Endothelial cell of umbilical vein (primary cell): ENCODE data around the gene ABAT. TPM values are rescaled to one million over a fixed set of nuclear protein-coding genes. Genes with fewer than 3 reads are reported as not detected.

Experiments
- BruUV-seq: library from RNA; stranded (reverse); fragments of 400-500 nt; replicated peaks from 2 replicates; lab custom pipeline; 2021; lab: Mats Ljungman, UMichigan
- CTCF ChIA-PET: fragments of 300-600, 350-600 bp; sonication (Branson Sonifier 250); formaldehyde crosslinking; loops from one replicate; lab custom pipeline; 2021; ENCODE audit warnings: antibody characterized with exemption, inconsistent platforms; lab: Charles Lee
- POLR2A ChIA-PET: fragments of 300-600, 350-600 bp; sonication (Branson Sonifier 250); formaldehyde crosslinking; loops from one replicate; lab custom pipeline; 2021; ENCODE audit warnings: antibody characterized with exemption, inconsistent platforms; lab: Charles Lee
- DNase-seq: peaks from one replicate; pipeline ENCODE4 v3.0.0-alpha.2; 2011; ENCODE audit warnings: low read depth, low spot score
- FAIRE-seq: peaks from 2 replicates; lab custom pipeline; 2011; peaks lifted over from hg19 to GRCh38; lab: Jason Lieb, UNC
- H2AFZ ChIP-seq: 2 replicates; pipeline ENCODE4 v1.6.0; 2012; ENCODE audit warnings: low read depth, low read length, control low read depth, inconsistent platforms
- H3K27ac ChIP-seq: 2 replicates; pipeline ENCODE4 v1.5.1; 2011; ENCODE audit warnings: low read depth, mild to moderate bottlenecking, control low read depth, low read length, moderate library complexity; ENCODE audit not compliant: insufficient read depth
- H3K27me3 ChIP-seq, 2 experiments: 2 replicates each; pipeline versions ENCODE4 v1.6.0 to v1.6.1; 2011; ENCODE audit warnings: low read length in 2 of 2, mixed read lengths in 1 of 2; ENCODE audit not compliant: control insufficient read depth in 2 of 2, insufficient read depth in 2 of 2
- H3K36me3 ChIP-seq, 2 experiments: 2 replicates in 1 of 2; 3 replicates in 1 of 2; pipeline ENCODE4 v1.5.1; 2011; ENCODE audit warnings: low read length in 2 of 2, mild to moderate bottlenecking in 1 of 2, moderate library complexity in 1 of 2; ENCODE audit not compliant: control insufficient read depth in 2 of 2, insufficient read depth in 2 of 2; ENCODE audit errors: extremely low read depth in 1 of 2
- H3K4me1 ChIP-seq: 3 replicates; pipeline ENCODE4 v1.5.1; 2011; ENCODE audit warnings: mild to moderate bottlenecking, low read length; ENCODE audit not compliant: control insufficient read depth, insufficient read depth; ENCODE audit errors: extremely low read depth
- H3K4me2 ChIP-seq: 2 replicates; pipeline ENCODE4 v1.6.1; 2011; ENCODE audit warnings: low read length, control low read depth, mixed read lengths; ENCODE audit not compliant: insufficient read depth
- H3K4me3 ChIP-seq, 3 experiments: fragments of 200-600 bp in 1 of 3; sonication (generic), shearing (Covaris generic) in 1 of 3; replicated peaks in 1 of 3; 2 replicates each; pipeline ENCODE4 v1.5.1; 2011 to 2016; ENCODE audit warnings: control low read depth in 3 of 3, low read length in 3 of 3, mild to moderate bottlenecking in 2 of 3, inconsistent platforms in 1 of 3, low read depth in 1 of 3, moderate library complexity in 1 of 3; ENCODE audit not compliant: insufficient read depth in 1 of 3
- H3K79me2 ChIP-seq: 2 replicates; pipeline ENCODE4 v1.6.0; 2012; ENCODE audit warnings: low read length, inconsistent platforms; ENCODE audit not compliant: control insufficient read depth, insufficient read depth
- H3K9ac ChIP-seq: replicated peaks from 2 replicates; pipeline ENCODE3; 2011; ENCODE audit warnings: low read length, control low read depth; ENCODE audit not compliant: insufficient read depth; ENCODE audit errors: extremely low read depth
- H3K9me1 ChIP-seq: replicated peaks from 3 replicates; pipeline ENCODE4 v1.6.0; 2011; ENCODE audit warnings: mild to moderate bottlenecking, low read length; ENCODE audit not compliant: control insufficient read depth, insufficient read depth; ENCODE audit errors: extremely low read depth
- H3K9me3 ChIP-seq: replicated peaks from 2 replicates; pipeline ENCODE4 v1.5.1; 2012; ENCODE audit warnings: low read length, inconsistent platforms; ENCODE audit not compliant: control insufficient read depth, insufficient read depth
- H4K20me1 ChIP-seq: replicated peaks from 2 replicates; pipeline ENCODE3; 2011; ENCODE audit warnings: mild to moderate bottlenecking, low read length; ENCODE audit not compliant: control insufficient read depth, insufficient read depth; ENCODE audit errors: extremely low read depth
- CTCF ChIP-seq, 2 donors: IDR thresholded peaks; 1 replicate in 1 of 2; 2 replicates in 1 of 2; pipeline ENCODE4 v1.5.1; 2011; ENCODE audit warnings: low read length in 2 of 2, mild to moderate bottlenecking in 2 of 2, moderate library complexity in 2 of 2, control low read depth in 1 of 2, inconsistent platforms in 1 of 2, low read depth in 1 of 2; ENCODE audit not compliant: insufficient read depth in 1 of 2; ENCODE audit errors: extremely low read depth in 1 of 2
- EZH2 ChIP-seq: IDR thresholded peaks from 2 replicates; pipeline ENCODE4 v1.6.1; 2012; ENCODE audit warnings: borderline replicate concordance, low read depth, mild to moderate bottlenecking, moderate library complexity, low read length, inconsistent platforms; ENCODE audit not compliant: severe bottlenecking
- FOS ChIP-seq: IDR thresholded peaks from 2 replicates; pipeline ENCODE4 v1.6.1; 2011; ENCODE audit warnings: mild to moderate bottlenecking, low read length, moderate library complexity, borderline replicate concordance; ENCODE audit not compliant: insufficient read depth
- GATA2 ChIP-seq: IDR thresholded peaks from 2 replicates; pipeline ENCODE4 v1.7.0; 2011; ENCODE audit warnings: low read depth, mild to moderate bottlenecking, moderate library complexity, mixed read lengths, low read length; ENCODE audit not compliant: insufficient read length, insufficient read depth
- JUN ChIP-seq: IDR thresholded peaks from 2 replicates; pipeline ENCODE4 v1.6.1; 2011; ENCODE audit warnings: borderline replicate concordance, low read depth; ENCODE audit not compliant: insufficient read length, insufficient read depth
- MYC ChIP-seq: IDR thresholded peaks from one replicate; pipeline ENCODE4 v1.6.1; 2011; ENCODE audit warnings: mild to moderate bottlenecking, low read depth, low read length
- POLR2A ChIP-seq: IDR thresholded peaks from 2 replicates; pipeline ENCODE4 v1.6.1; 2012; ENCODE audit warnings: low read depth, mild to moderate bottlenecking, control low read depth, low read length
- POLR2AphosphoS5 ChIP-seq: IDR thresholded peaks from 2 replicates; pipeline ENCODE4 v1.6.1; 2012; ENCODE audit warnings: low read depth, mild to moderate bottlenecking, control low read depth, low read length, moderate library complexity; ENCODE audit not compliant: insufficient read depth
- dilution Hi-C: fragments of 300-500 bp; cut with MboI; formaldehyde crosslinking; loops from one replicate; pipeline ENCODE4 v1.15.0; 2019; ENCODE audit warnings: low sequenced_read_pairs; ENCODE audit not compliant: extremely low pct_ligation_motif_present
- intact Hi-C: fragments of 100-400 bp; cut with micrococcal nuclease; formaldehyde crosslinking; loops from one replicate; pipeline ENCODE4 v1.10.0; 2022
- polyA plus RNA-seq, 4 experiments: library from polyadenylated mRNA; depleted of rRNA in 3 of 4; stranded (reverse) in 3 of 4; unstranded in 1 of 4; fragments of >200 nt; gene quantifications; 2 replicates each; pipeline versions ENCODE4 v1.2.1 to v1.2.3, GENCODE V29; 2011 to 2012; ENCODE audit warnings: missing spikeins in 1 of 4
- total RNA-seq: library from RNA; stranded (reverse); gene quantifications from 2 replicates; pipeline ENCODE4 v1.2.3, GENCODE V29; 2021
- TF ChIP-seq, protein P1 (sequence below): IDR thresholded peaks from 2 replicates; pipeline ENCODE4 v1.6.1; 2011; ENCODE audit not compliant: insufficient read depth, insufficient read length

The ABAT gene
- total and polyA plus RNA-seq, 2 donors (not counting 3 experiments of a cell fraction or from before 2014, with no cell fraction given): 1.3 to 1.4 TPM

DNA sequence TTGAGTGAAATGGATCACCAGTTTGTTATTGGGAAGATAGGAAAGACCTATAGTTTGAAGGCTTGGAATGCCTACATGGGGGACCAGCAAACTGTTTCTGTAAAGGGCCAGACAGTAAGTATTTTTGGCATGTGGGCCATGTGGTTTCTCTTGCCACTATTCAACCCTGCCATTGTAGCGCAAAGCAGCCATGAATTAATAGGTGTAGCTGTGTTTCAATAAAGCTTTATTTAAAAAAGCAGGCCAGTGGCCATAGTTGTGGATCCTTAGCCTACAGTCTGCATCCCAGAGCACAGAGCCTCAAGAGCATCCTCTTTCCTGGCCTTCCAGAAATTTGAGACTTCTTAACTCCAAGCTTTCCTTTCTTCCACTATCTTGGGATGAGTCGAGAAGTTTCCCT, 29.3 kb downstream of the ABAT start:
- TF ChIP-seq GATA2: no peak
- TF ChIP-seq EZH2: no peak
- no peak for TF ChIP-seq MYC
- no peak for TF ChIP-seq JUN
- no peak for TF ChIP-seq POLR2A
- no peak for TF ChIP-seq CTCF (IDR thresholded peaks at IDR 0.05; ENCODE audit: extremely low read depth in 1 of 2, insufficient read depth in 1 of 2, low read depth in 1 of 2, low read length in 2 of 2)
- TF ChIP-seq, protein P1, sequence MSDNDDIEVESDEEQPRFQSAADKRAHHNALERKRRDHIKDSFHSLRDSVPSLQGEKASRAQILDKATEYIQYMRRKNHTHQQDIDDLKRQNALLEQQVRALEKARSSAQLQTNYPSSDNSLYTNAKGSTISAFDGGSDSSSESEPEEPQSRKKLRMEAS: no peak
- TF ChIP-seq POLR2AphosphoS5: no peak
- no peak for TF ChIP-seq FOS
- intact Hi-C loops: no loop called here
- dilution Hi-C loops: no loop called here
- Histone ChIP-seq H2AFZ (no peak overlapping the region), H3K27ac (no peak overlapping the region), H3K79me2 (no peaks in the 10 kb centered on the region), H3K9me3 (no peaks in the 10 kb centered on the region), H3K4me2 (no peak overlapping the region), H4K20me1 (no peaks in the 10 kb centered on the region), H3K4me1 (no peaks in the 10 kb centered on the region), H3K36me3 (no peaks in the 10 kb centered on the region), H3K9ac (no peak overlapping the region), H3K27me3 (no peaks in the 10 kb centered on the region), H3K9me1 (no peaks in the 10 kb centered on the region), H3K4me3 (no peak overlapping the region)
- DNase-seq: no peak
- no peak for FAIRE-seq
- ChIA-PET CTCF (no interaction called here), POLR2A (no interaction called here)
- no TSS peak for BruUV-seq
